PC-9 (cell line): ENCODE data around the gene HHIPL1. TPM values are rescaled to one million over a fixed set of nuclear protein-coding genes. Genes with fewer than 3 reads are reported as not detected.

Experiments
- BruUV-seq: library from RNA; stranded (reverse); fragments of 400-500 nt; replicated peaks from 2 replicates; lab custom pipeline; 2021; lab: Mats Ljungman, UMichigan
- CTCF ChIA-PET: fragments of 300-600 bp; sonication (Branson Sonifier 250); formaldehyde crosslinking; loops from one replicate; lab custom pipeline; 2022; ENCODE audit warnings: antibody characterized with exemption; lab: Charles Lee
- POLR2A ChIA-PET: fragments of 300-600 bp; sonication (Branson Sonifier 250); formaldehyde crosslinking; loops from one replicate; lab custom pipeline; 2022; ENCODE audit warnings: antibody characterized with exemption; ENCODE audit not compliant: unreplicated experiment; lab: Charles Lee
- DNase-seq, 2 experiments: peaks; one replicate each; pipeline versions ENCODE4 v3.0.0 to v3.0.0-alpha.2; 2015 to 2022; ENCODE audit warnings: mixed read lengths in 1 of 2
- H2AFZ ChIP-seq: fragments of 200-600 bp; sonication (generic); 2 replicates; pipeline ENCODE4 v1.8.1; 2017; ENCODE audit warnings: antibody characterized with exemption
- H3F3A ChIP-seq: fragments of 200-600 bp; sonication (generic); 2 replicates; pipeline ENCODE4 v1.8.1; 2017; ENCODE audit warnings: antibody characterized with exemption, mild to moderate bottlenecking, low read depth; ENCODE audit not compliant: insufficient read depth
- H3K27ac ChIP-seq: fragments of 200-600 bp; sonication (generic); 2 replicates; pipeline ENCODE4 v1.6.1; 2016; ENCODE audit warnings: mixed run types
- H3K27me3 ChIP-seq: fragments of 200-600 bp; sonication (generic); 2 replicates; pipeline ENCODE4 v1.6.1; 2016; ENCODE audit warnings: low read depth, mixed run types; ENCODE audit not compliant: insufficient read depth
- H3K36me3 ChIP-seq: fragments of 200-600 bp; sonication (generic); 2 replicates; pipeline ENCODE4 v1.6.1; 2016; ENCODE audit warnings: low read depth, mixed run types
- H3K4me1 ChIP-seq: fragments of 200-600 bp; sonication (generic); replicated peaks from 2 replicates; pipeline ENCODE4 v1.6.1; 2016; ENCODE audit warnings: mixed run types; ENCODE audit not compliant: insufficient read depth
- H3K4me2 ChIP-seq: fragments of 200-600 bp; sonication (generic); 2 replicates; pipeline ENCODE4 v1.6.1; 2017; ENCODE audit warnings: mixed run types
- H3K4me3 ChIP-seq: fragments of 200-600 bp; sonication (generic); 2 replicates; pipeline ENCODE4 v1.6.1; 2016; ENCODE audit warnings: mixed run types
- H3K79me2 ChIP-seq: fragments of 200-600 bp; sonication (generic); 2 replicates; pipeline ENCODE4 v1.6.1; 2017; ENCODE audit warnings: low read depth, mixed run types
- H3K9me2 ChIP-seq: fragments of 200-600 bp; sonication (generic); 2 replicates; pipeline ENCODE4 v1.8.1; 2017; ENCODE audit warnings: mild to moderate bottlenecking; ENCODE audit not compliant: insufficient read depth
- H3K9me3 ChIP-seq: fragments of 200-600 bp; sonication (generic); 2 replicates; pipeline ENCODE4 v1.8.1; 2016; ENCODE audit warnings: low read depth; ENCODE audit not compliant: insufficient read depth
- H4K20me1 ChIP-seq: fragments of 200-600 bp; sonication (generic); 2 replicates; pipeline ENCODE4 v1.8.1; 2017; ENCODE audit not compliant: insufficient read depth
- EZH2 ChIP-seq: fragments of 200-600 bp; sonication (generic); IDR thresholded peaks from 2 replicates; pipeline ENCODE4 v1.8.0; 2017; ENCODE audit warnings: antibody characterized with exemption, low read depth
- intact Hi-C: fragments of 100-400 bp; cut with micrococcal nuclease; formaldehyde crosslinking; loops from one replicate; pipeline ENCODE4 v1.10.0; 2022; ENCODE audit not compliant: unreplicated experiment
- total RNA-seq: library from RNA; stranded (reverse); gene quantifications from 2 replicates; pipeline ENCODE4 v1.2.3, GENCODE V29; 2021
- TF ChIP-seq, protein P1 (sequence below): fragments of 200-600 bp; sonication (generic); conservative IDR thresholded peaks from 2 replicates; pipeline ENCODE4 v1.6.1; 2017; ENCODE audit warnings: mixed run types, antibody characterized with exemption, mild to moderate bottlenecking, moderate library complexity

HHIPL1 gene
- total RNA-seq, 1 experiment from 2014 or later: 0.28 TPM

DNA sequence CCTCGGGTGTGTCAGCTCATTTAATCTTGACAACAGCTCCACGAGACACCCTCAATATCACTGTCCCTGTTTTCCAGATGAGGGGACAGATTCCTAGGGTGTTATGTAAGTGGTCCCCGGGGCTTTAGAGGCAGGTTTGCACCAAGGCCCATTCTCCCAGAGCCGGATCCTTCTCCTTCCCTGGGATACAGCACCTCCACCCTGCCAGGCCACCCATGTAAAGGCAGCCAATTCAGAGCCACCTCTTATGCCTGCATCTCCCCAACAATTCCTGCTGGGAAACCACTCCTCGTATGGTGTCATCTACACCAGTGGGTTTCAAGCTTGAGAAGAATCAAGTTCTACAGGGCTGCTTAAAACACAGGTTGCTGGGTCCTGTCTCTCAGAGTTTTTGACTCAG is 35.1 kb downstream of the HHIPL1 start:
- H3K27me3 ChIP-seq: no peaks in the 10 kb centered on the region
- H2AFZ ChIP-seq: no peak overlapping the region
- H4K20me1 ChIP-seq: no peaks in the 10 kb centered on the region
- no TSS peak for BruUV-seq
- no peak overlapping the region for H3K4me2 ChIP-seq
- H3K79me2 ChIP-seq: no peaks in the 10 kb centered on the region
- intact Hi-C loops: loop anchor here (10.0 kb wide), 1 partner anchor 295 kb away; no protein-coding TSS in a partner anchor
- H3F3A ChIP-seq: no peaks in the 10 kb centered on the region
- POLR2A ChIA-PET: no interaction called here
- H3K9me3 ChIP-seq: no peaks in the 10 kb centered on the region
- CTCF ChIA-PET: no interaction called here
- no peaks in the 10 kb centered on the region for H3K36me3 ChIP-seq
- H3K4me1 ChIP-seq: no peaks in the 10 kb centered on the region
- no peak overlapping the region for H3K27ac ChIP-seq
- H3K4me3 ChIP-seq: no peak overlapping the region
- TF ChIP-seq EZH2: no peak
- TF ChIP-seq, protein P1, sequence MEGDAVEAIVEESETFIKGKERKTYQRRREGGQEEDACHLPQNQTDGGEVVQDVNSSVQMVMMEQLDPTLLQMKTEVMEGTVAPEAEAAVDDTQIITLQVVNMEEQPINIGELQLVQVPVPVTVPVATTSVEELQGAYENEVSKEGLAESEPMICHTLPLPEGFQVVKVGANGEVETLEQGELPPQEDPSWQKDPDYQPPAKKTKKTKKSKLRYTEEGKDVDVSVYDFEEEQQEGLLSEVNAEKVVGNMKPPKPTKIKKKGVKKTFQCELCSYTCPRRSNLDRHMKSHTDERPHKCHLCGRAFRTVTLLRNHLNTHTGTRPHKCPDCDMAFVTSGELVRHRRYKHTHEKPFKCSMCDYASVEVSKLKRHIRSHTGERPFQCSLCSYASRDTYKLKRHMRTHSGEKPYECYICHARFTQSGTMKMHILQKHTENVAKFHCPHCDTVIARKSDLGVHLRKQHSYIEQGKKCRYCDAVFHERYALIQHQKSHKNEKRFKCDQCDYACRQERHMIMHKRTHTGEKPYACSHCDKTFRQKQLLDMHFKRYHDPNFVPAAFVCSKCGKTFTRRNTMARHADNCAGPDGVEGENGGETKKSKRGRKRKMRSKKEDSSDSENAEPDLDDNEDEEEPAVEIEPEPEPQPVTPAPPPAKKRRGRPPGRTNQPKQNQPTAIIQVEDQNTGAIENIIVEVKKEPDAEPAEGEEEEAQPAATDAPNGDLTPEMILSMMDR: no peak
- no peak for DNase-seq
- H3K9me2 ChIP-seq: no peaks in the 10 kb centered on the region

DNA sequence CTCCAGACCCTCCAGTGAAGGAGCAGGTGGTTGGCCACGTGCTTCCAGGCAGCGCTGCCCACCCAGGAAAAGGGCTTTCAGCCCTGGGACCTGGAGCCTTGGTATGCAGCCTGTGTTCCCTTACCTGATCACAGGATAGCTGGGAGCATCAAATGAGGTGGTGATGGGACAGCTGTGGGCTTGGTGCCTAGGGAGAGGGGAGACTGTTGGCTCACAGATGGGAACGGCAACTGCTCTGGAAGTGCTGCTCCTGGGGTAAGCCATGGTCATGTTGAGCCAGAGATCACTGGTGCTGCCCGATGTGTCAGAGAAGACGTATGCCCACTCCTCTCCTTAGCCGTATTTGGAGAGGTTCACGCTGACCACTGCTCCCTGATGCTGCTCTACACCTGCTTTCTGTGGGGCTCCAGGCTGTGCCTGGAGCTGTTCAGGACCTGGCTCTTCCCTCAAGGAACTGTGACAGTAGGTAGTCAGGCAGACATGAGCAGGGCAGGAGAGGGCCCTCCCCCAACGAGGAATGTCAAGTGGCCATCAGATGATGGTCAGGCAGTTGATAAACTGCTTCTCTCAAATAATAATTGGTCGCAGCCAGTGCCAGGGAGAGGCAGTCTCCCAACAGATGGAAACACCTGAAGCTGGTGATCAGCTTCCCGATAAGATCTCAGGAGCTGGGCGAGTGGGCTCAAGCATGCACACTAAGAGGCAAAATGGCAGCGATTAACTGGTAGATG is 36.3 kb downstream of the HHIPL1 start:
- no peak overlapping the region for H3K27ac ChIP-seq
- intact Hi-C loops: loop anchor here (10.0 kb wide), 1 partner anchor 296 kb away; no protein-coding TSS in a partner anchor
- H3K79me2 ChIP-seq: no peaks in the 10 kb centered on the region
- POLR2A ChIA-PET: interaction anchor here (0.7 kb wide), 1 partner anchor 90 kb away, joined by 3 read pairs; no protein-coding TSS in a partner anchor
- H3K36me3 ChIP-seq: no peaks in the 10 kb centered on the region
- no peak overlapping the region for H3K4me3 ChIP-seq
- no peak overlapping the region for H2AFZ ChIP-seq
- no peaks in the 10 kb centered on the region for H4K20me1 ChIP-seq
- H3K4me1 ChIP-seq: no peaks in the 10 kb centered on the region
- CTCF ChIA-PET: no interaction called here
- no peaks in the 10 kb centered on the region for H3K9me3 ChIP-seq
- H3F3A ChIP-seq: no peaks in the 10 kb centered on the region
- BruUV-seq: no TSS peak
- H3K9me2 ChIP-seq: no peaks in the 10 kb centered on the region
- H3K27me3 ChIP-seq: peaks cover 5% of the 10 kb centered on the region; the same call in 1 of the 2 replicates
- DNase-seq: no peak
- TF ChIP-seq, protein P1: no peak
- no peak for TF ChIP-seq EZH2
- H3K4me2 ChIP-seq: no peak overlapping the region

DNA sequence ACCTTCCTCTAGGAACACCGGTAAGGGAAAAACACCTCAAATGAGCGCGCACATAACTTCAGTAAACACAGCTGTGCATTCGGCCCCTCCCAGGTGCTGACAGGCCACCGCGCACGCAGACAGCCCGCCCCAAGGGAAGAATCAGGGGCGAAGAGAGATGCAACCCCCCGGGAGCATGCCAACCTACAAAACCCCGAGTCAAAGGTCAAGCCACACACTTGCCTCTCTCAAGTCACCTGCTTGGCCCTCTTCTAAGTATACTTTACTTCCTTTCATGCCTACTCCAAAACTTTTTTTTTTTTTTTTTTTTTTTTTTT is 36.9 kb downstream of the HHIPL1 start:
- no peaks in the 10 kb centered on the region for H3K4me1 ChIP-seq
- ChIA-PET CTCF (no interaction called here), POLR2A (no interaction called here)
- no peak for TF ChIP-seq EZH2
- TF ChIP-seq, protein P1: no peak
- H3K27ac ChIP-seq: no peak overlapping the region
- no peaks in the 10 kb centered on the region for H3F3A ChIP-seq
- no peak for DNase-seq
- H3K27me3 ChIP-seq: peaks cover 10% of the 10 kb centered on the region; the same call in 1 of the 2 replicates
- no peaks in the 10 kb centered on the region for H4K20me1 ChIP-seq
- intact Hi-C loops: loop anchor here (2.0 to 10.0 kb wide), 2 partner anchors 203 to 297 kb away; no protein-coding TSS in a partner anchor
- no peaks in the 10 kb centered on the region for H3K36me3 ChIP-seq
- H3K4me3 ChIP-seq: no peak overlapping the region
- no peaks in the 10 kb centered on the region for H3K9me3 ChIP-seq
- H2AFZ ChIP-seq: no peak overlapping the region
- no peaks in the 10 kb centered on the region for H3K9me2 ChIP-seq
- no peaks in the 10 kb centered on the region for H3K79me2 ChIP-seq
- H3K4me2 ChIP-seq: no peak overlapping the region
- BruUV-seq: no TSS peak
